NCI-H2171 treated with DMSO at 0.1 percent for 48 hours (cell line): ENCODE data around the gene FARS2.

Experiments used
- DNase-seq: peaks from one replicate; lab custom pipeline; 2025; lab: John Stamatoyannopoulos, UW

The FARS2 gene

DNA sequence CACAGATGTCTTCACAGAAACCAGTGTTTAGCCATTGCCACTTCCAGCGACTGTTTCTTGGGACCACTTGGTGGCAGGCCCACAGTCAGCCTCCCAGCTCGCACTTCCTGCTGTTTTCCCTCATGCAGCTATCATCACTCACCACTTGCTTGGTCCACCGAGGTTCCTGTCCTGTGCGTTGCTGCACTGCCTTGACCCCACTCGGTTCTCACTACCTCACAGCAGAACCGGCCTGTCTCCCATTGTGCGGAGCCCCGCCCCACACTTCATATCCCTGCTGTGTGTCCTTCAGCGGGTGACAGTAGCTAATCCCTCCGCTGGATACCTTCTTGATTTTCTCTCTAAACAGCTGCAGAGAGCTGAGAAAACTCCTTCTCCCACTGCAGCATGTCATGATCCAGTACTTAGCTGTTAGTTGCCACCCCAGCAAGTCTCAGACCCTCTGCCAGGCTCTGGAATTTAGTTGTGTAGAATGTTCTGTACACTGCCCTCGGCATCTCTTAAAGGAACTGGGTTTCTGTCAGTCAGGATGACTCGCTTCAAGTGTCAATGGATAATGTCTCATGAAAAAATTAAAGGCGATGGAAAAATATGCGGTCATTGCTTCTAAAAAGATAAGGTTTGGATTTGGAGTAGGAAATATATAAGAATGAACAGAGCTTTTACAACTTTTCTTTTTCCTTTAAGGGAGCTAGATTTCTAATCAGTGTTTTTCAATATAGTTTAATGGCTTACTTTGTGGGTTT lies 208.0 kb downstream of the FARS2 start:
- no peak for DNase-seq

DNA sequence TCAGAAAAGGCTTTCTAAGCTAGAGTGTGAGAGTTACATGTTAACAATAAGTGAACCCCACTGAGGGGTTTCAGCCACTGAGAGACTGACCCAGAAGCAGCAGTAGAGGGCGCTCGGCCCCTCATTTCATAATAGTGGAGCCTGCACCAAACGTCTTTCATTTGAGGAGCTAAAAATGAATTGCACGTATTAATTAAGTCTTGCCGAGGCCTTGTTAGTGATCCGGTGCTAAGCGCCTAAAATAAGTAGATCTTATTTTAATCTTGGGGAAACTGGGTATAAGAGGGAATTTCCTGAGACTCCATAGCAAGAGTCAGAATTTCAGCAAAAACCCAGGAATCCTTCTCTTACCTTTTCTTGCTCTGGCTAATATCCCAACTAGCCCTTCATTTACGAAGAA lies 209.7 kb downstream of the FARS2 start:
- peak; percentile 60 for DNase-seq

DNA sequence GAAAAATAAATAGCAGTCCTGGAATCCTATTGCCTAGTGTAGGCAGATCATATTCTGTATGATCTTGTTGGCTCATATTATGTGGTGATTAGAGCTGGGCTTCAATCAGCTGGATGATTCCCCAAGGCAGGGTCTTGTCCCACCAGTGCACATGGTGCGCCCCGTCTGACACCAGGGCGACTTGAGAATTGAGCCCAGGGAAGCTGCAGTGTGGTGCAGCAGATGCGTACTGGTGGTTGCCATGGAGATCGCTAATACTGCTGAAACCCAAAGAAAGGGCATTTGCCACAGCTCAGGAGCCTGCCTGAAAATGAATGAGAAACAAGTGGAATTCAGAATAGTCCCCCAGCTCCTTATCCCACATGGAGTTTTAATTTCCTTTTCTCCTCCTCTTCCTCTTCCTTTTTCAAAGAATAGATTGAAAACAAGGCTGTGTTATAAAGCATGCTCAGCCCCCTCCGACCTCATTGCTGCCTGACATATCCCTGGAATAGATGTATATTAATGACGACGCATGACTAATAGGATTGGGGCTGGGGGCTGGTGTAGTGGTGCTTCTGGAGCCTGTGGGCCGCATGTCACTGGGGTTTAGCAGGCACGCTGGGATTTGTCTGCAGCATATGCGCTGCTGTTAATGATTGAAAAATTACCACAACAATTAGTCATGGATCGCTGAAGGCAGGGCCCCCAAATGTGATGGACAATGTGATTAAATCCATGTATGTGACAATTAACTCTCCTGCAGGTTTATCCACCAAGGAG lies 210.5 kb downstream of the FARS2 start:
- peak; percentile 85 for DNase-seq

DNA sequence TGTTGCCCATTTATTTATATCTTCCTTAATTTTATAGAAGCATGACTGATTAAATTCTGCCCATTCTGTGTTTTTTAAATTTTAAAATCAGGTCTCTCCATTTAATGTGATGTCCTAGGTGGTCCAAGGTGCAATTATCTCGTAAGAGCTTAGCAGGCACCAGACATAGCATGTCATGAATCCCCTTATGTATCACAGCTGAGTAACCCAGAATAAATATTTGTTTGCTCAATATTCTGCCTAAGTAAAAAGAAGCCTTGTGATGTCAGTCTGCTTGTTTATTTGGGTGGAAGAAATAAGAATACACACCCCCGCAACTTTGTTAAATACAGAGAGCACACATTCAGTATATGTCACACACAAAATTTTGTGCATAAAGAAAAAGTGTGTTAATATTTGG lies 211.3 kb downstream of the FARS2 start:
- peak; percentile 56 for DNase-seq

DNA sequence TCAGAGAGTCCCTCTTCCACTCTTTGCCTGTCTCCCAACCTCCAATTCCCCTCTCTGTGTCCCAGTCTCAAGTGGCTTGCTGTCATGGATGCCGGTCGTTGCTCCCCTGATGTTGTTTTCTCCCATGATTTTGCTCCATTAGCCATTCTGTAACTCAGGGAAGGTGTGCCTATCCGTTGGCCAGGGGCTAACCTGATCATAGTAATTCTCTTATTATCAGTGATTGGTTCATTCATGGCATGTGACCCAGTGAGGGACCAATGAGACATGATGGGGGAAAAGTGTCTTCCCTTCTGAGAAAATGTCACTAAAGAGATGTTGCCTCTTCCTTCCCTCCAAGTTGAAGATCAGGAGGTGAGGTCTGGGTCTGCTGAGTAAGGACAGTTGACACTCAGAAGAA lies 214.5 kb downstream of the FARS2 start:
- DNase-seq, result no peak

DNA sequence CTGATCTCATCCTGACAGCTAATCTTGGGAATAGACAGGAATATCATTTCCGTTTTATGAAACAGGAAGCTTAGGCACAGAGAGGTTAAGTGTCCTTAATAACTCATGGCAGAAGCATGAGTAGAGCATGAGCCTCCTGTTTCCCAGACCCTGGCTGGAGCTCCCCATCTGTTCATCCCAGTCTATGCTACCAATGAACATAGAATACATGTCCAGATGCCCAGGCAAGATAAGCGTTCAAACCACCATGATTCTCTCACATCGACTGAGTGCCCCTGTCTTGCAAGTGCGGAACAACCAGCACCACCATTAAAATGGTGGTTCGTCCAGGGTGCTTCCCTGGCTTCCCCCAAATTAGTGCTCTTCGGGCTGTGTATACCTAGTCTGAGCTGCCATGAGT lies 217.1 kb downstream of the FARS2 start:
- peak; percentile 55 for DNase-seq

DNA sequence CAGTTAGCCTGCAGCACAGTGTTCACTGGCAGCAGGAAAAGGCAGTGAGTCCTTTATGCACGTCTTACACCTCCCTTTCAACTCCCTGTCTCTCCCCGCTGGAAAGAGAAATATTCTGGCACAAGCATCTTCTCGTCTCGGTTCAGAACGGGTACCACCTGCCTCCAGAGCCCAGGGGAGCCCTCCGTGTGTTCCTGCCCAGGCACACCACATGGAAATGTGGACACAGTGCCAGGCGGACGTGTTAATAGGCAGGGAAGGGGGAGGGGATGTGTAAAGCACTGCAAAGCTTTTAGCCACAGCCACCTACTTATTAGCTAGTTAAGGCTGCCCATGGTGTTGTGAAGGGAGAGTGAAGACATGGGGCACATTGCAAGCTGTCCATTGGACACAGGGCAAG lies 219.7 kb downstream of the FARS2 start:
- peak; percentile 85 for DNase-seq

DNA sequence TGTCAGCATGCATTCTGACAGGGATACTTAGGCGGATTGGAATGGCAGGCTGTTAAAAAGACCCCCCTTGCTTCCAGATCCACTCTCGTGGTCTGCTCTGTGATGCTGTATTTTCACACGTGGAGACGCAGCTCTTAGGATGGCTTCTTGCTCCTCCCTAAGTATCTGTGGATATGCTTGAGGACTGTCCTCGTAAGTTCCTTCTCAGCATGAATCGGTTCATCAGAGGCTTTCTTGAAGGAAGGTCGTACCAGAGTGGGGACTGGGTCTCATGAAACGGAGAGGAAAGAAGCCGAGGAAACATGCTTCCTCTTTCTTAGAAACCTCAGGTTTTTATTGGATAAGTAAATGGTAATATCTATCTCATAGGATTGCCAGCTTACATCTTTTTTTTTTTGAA lies 220.4 kb downstream of the FARS2 start:
- no peak for DNase-seq

DNA sequence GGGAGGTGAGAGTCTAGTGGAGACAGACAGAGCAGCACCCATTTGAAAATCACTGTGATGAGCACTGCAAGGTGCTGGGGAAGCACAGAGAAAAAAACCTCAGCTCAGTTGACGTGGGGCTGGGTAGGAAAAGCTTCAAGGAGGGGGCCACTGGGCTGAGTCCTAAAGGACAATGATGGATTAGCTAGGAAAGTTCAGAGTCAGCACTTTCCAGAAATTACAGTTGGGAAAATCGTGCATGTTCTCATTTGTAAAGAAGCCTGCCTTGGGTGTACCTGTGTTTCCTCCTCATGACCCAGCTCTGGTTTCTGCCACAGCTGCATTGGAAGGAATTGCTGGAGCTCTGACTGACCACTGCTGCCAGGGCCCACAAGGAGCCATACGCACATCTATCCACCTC lies 221.3 kb downstream of the FARS2 start:
- no peak for DNase-seq

DNA sequence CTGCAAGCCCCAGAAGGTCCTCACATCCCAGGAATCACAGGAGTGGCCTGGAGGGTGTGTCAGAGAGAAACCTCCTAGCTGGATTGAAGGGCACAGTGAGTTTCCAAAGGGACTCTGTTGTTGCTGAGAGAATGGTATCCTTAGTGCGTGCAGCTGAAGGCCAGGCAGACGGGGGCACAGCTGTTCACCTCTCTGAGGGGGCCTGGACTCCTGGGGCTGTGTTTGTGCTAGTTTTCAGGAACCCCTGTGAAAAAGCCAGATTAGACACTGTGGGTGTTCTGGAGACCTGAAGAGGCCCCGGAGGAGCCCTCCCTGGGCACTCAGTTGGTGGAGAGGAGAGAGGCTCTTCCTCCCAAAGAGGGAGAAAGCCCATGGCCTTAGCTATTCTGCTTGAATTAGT lies 223.4 kb downstream of the FARS2 start:
- DNase-seq, result peak; percentile 8

DNA sequence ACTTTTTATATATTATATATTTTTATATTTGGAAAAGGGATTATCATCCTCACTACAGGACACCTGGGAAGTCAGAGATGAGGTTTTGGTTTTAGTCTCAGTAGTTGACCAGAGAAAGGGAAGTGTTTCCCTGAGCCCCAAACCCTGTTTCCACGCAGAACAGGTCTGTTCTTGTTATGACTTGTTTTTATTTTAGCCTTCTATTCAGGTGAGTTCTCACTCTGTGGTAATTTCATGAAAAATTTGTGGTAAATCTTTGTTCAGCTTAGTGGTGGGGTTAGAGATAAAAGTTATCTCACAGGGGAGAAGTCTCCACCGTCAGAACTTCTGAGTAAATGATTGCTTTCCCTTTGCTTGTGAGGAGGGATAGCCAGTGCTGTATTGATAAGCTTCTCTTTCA lies 224.9 kb downstream of the FARS2 start:
- no peak for DNase-seq

DNA sequence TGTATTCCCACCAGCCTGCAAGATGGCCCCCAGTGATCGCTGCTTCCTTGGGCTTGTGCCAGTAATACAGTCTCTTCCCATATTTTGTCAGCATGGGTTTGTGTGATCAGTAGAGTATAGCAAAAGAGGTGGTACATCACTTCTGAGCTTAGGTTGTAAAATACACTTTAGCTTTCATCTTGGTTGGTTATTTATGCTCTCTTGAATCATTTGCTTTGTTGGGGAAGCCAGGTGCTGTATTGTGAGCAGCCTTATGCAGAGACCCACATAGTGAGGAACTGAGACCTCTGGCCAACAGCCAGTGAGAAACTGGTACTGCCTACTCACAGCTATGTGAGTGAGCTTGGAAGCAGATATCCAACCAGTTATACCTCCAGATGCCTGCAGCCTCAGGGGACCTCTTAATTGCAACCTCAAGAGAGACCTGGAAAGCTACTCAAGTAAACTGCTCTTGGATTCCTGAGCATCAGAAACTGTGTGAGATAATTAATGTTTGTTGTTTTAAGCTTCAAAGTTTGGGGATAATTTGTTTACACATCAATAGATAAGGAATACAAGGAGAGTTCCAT lies 229.3 kb downstream of the FARS2 start:
- DNase-seq, result peak; percentile 90

DNA sequence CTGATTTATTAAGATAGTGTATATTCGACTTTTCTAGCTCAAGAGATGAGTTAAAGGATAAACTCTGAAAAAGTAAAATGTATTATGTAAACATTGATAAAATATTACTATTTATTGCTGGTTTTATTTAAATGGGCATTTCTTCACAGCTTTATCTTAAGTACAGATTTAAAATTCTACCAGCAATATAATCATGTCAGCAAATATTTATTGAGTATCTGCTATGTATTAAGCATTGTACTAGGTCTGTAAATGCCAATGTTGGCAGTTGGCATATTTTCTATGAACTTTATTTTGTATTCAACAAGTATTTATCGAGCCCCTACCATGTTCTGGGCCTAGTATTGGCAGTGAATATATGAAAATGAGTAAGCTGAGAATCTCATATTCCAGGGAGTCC lies 231.0 kb downstream of the FARS2 start:
- DNase-seq, result no peak

DNA sequence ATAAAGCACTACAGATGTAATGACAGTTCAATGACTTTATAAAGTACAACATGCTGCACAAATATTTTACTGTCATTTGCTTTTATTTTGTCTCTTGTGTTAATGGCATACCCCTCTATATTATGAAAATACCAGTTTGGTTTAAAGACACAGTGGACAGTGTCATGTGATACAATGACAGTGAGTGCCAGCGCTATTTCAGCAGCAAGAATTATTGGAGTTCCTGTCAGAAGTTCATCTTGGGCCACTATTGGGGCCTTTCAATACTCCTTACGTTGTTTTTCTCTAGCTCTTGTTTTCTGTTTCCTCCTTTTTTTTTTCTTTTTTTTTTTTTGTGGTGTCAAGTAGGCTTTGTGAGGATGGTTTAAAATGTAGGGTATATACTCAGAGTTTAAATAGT lies 232.5 kb downstream of the FARS2 start:
- DNase-seq, result no peak

DNA sequence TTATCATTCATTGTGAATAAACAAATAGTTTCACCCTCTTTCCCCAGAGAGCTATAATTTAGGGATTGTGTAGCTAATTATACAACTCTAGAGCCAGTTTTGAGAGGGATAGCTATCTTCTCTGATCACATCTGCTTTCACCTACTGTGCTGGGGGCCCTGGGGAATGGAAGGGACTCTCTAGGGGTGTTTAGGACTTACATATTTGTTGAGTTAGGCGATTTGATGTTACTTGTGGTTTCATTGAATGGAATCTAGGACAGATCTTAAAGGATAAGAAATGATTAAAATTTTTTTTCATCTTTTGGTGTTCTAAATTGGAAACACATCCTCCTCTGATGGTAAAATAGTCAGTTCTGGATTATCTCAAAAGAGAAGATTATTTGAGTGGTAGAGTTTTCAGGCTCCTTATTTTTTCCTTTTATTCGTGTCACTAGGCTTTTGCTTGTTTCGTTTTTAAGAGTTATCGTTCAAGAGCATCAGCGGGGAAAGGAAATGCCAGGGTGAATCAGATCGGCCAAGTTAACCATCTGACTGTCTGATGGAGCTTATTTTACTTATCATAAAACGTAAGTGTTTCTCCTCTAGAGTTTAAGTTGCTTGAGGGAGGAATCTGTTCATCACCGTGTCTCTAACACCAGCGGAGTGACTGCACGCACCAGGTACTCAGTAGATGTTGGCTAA lies 236.7 kb downstream of the FARS2 start:
- peak; percentile 71 for DNase-seq

DNA sequence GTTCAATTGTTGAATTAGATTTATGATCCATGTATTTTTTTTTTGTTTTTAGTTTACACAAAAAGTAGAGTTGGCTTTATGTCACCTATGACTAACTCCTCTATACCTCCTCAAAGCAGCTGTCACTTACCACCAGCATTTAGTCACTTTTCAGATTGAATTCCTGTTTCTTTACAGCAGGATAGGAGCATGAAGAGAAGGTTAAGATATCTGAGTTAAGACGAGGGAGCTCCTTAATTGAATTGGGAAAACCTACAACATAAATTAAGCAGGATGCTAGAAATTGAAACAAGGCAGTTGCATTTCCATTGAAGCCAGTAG lies 237.2 kb downstream of the FARS2 start:
- DNase-seq, result no peak

DNA sequence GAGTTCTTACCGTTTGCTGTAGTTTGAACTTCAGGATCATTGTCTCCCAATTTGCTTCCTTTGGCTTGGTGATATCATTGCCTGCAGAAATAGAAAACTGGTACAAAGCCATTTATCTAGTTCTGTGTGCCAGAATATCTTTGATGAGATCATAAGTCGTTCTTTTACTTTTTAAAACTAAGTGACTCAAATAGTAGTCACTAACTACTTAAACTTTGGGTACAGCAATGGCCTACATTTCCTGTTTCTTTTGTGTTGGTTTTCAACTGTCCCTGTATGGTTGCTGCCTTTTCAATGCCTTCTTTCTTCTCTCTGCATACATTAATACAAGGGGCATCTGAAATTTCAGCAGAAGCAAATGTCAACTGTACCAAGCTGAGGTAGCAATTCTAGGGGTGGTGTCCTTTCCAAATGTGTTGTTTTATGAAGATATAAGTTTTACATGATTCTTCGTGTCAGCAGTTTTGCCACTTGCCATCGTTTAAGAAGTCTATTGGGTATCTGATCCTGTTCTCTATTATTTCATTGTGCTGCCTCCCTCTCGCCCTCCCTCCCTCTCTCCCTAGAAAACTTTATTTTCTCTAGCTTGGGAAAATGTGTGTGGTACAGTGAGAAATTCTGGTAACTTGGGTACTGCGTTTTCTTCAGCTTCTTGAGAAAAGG lies 238.5 kb downstream of the FARS2 start:
- no peak for DNase-seq

DNA sequence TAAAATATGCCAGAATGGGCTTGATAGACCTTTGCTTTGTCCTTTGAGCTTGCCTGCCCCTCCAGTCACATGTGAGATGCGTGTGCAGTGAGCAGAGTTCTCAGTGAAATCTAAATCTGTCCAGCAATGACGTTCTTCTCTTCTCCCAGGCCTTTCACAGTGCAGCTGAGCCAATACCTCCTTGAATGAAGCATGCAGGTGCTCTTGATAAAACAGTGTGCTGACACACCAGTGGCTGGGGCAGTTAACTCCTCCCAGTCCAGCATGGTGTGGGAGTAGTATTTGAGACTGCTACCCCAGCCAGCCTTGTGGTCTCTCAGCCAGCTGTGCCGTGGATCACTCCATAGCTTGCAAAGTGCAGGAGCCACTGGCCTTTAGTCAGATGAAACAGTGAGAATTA lies 240.5 kb downstream of the FARS2 start:
- DNase-seq, result no peak

DNA sequence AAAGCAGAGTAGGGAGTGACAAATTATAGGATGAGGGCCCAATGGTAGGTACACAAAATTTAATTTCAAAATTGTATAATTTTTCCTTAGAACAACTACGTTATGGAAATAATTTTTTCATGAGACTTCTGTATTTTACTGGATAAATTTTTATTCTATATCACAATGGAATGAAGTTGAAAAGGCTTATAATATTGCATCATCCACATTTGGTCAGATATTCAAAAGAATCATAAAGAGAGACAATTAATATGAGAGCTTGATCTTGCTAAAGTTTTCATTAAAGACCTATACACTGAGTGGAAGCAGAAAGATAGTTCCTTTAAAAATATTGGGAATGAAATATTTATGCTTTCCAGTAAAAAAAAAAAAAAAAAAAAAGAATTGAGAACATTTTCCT lies 242.8 kb downstream of the FARS2 start:
- DNase-seq, result no peak

DNA sequence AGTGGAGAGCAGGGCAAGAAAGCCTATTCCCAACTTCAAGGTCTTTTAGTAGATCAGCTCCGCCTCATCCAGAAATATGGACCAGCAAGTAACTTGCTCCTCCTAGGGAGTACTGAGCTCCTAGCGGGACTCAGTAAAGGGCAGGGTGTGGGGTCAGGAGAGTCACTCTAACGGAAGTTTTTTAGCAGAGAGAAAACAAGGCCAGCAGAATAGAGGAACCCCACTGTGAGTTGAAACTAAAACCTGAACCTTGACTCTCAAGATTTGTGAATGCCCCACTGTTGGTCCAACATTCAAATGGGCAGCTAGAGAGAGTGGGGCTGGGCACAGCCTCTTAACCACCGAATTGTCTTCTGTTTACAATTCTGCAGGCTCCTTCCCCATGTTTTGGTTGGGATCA lies 244.8 kb downstream of the FARS2 start:
- no peak for DNase-seq

DNA sequence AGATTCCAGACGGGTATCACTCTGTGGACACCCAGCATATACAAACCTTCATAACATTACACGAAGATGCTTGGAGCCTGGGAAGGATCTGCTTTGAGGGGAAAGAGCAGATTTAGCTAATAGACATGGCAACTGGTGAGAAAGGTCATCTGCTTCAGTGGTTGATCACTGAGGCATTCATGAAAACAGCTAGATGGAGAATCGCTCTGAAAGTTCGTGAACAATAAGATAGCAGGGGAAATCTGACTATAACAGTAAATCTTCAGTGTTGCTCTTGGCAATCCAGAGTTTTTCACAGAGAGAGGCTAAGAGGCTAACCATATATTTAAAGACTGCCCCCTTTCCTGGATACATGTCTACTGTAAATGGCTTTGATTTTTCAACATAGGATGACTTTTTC lies 245.3 kb downstream of the FARS2 start:
- DNase-seq, result no peak

DNA sequence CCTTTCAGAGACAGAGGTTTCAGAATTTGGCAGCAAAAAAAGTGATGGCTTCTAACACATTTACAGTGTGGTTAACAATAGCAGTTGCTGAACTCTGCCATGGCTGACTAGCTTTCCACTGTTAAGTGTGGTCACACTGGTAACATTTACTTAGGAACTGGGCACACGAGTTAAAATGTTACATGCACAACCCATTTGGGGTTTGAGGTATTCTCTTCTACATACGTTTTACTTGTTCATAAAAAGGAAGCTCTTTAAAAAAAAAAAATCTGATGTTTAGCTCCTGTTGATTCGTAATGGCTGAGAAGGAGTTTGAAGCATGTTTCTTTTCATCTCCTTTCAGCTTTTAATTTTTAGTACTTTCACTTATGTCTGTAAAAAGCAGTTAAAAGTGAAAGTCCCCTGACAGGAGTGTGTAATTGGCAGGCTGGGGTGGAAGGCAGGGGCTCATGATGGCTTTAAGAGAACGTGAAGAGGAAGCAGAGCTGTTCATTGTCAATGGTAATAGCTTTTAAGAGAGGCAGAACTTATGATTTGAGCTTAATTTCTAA lies 245.9 kb downstream of the FARS2 start:
- no peak for DNase-seq
